ENCODE results near the gene MRPL9.
"Not testable (repeated sequence)": the region's sequence is repeated elsewhere in the genome, so short reads cannot be mapped to it uniquely, and the experiment has no call there.

The MRPL9 gene

DNA sequence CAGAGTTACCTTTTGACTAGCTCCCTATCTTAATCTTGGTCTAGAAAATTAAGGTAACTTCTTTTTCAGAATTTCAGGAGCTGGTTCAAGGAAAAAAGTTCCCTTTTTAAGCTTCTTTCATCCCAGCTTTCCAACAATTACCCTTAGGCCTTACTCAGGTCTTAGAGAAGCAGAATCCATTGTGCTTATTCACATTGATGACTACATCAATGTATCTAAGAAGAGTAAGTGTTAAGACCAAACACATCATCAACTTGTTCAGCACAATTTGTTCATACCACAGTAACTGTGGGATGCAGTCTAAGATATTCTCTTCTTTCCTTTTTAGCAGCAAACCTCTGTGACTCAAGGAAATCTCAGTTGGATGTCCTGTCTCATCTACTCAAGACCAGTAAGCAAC is 4.1 kb downstream of the MRPL9 start:
- DNase-seq (ENCODE audit: low read depth): no peak
- TF ChIP-seq, protein P1, sequence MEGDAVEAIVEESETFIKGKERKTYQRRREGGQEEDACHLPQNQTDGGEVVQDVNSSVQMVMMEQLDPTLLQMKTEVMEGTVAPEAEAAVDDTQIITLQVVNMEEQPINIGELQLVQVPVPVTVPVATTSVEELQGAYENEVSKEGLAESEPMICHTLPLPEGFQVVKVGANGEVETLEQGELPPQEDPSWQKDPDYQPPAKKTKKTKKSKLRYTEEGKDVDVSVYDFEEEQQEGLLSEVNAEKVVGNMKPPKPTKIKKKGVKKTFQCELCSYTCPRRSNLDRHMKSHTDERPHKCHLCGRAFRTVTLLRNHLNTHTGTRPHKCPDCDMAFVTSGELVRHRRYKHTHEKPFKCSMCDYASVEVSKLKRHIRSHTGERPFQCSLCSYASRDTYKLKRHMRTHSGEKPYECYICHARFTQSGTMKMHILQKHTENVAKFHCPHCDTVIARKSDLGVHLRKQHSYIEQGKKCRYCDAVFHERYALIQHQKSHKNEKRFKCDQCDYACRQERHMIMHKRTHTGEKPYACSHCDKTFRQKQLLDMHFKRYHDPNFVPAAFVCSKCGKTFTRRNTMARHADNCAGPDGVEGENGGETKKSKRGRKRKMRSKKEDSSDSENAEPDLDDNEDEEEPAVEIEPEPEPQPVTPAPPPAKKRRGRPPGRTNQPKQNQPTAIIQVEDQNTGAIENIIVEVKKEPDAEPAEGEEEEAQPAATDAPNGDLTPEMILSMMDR (IDR thresholded peaks at IDR 0.05; ENCODE audit: control insufficient read depth, extremely low read depth, insufficient read depth): no peak
- no peak overlapping the region for H3K4me3 ChIP-seq (ENCODE audit: low read depth, low read length)

DNA sequence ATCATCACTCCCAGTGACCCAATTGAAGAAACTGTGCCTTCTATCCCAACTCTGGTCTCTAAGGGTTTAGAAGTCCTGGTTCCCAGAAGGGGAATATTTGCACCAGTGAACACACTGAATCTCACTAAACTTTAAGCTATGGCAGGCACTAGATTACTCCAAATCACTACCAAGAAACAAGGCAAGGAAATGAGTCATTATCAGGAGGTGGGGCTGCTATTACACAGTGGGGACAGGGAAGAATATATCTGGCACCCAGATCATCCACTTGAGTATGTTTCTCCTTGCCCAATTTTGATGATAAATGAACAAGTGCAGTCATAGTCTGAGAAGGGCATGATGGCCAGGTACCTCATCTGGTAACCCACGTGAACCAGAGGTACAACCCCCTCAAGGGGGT is 7.0 kb downstream of the MRPL9 start:
- H3K4me3 ChIP-seq (ENCODE audit: low read depth, low read length): no peak overlapping the region
- no peak for DNase-seq (ENCODE audit: low read depth)
- TF ChIP-seq, protein P1 (IDR thresholded peaks at IDR 0.05; ENCODE audit: control insufficient read depth, extremely low read depth, insufficient read depth): no peak

DNA sequence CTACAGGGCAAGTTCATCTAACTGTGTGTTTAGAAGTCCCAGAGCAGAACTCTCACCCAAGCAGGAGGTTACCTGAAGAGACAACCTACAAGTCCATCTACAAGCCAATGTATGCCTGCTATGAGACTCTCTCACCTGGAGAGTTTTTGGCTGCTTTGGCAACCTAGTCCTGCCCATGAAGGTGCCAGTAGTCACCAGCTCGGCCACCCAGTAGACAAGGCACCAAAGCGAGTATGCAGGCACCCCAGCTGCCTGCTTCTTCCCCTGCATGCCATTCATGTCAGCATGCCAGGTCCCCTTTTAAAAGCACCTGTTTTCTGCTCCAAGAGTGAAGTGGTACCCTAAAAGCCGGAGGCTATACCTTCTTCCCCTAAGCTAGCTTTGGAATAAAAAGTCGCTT is 21.8 kb downstream of the MRPL9 start:
- no peak overlapping the region for H3K4me3 ChIP-seq (ENCODE audit: low read depth, low read length)
- TF ChIP-seq, protein P1 (IDR thresholded peaks at IDR 0.05; ENCODE audit: control insufficient read depth, extremely low read depth, insufficient read depth): no peak
- no peak for DNase-seq (ENCODE audit: low read depth)

DNA sequence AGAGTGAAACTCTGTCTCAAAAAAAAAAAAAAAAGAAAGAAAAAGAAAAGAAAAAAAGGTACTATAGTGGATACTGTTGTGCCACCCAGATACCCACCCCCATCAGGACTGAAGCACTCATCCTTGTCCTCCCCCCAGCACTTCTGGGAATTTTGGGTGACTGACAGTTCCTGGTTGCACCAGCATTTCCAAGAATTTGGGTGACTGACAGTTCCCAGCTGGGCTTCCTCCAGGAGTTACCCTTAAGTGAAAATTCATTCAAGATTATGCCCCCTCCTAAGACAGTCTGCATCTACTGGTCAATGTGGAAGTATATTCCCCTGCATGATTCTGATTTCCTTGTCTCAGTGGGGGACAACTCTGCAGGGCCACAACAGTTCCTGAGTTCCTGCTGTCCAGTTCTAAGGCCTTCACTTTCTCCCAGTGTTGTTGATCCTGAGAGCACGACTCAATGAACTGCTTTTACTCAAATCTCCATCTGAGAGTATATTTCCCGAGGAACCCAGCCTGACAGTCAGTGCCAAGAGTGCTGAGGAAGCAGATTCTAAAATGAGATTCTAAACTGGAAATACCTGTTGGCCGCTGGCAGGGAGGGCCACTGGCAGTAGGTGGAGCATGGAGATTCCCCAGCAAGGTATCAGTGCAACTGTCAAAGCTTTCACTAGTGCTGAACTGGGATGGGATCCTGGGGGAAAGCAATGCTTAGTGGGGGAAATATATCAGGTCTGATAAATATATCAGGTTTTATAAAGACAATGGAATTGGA is 23.5 kb downstream of the MRPL9 start:
- H3K4me3 ChIP-seq (ENCODE audit: low read depth, low read length): peak overlapping the region; percentile 29
- peak; percentile 93 for DNase-seq (ENCODE audit: low read depth)
- TF ChIP-seq, protein P1 (IDR thresholded peaks at IDR 0.05; ENCODE audit: control insufficient read depth, extremely low read depth, insufficient read depth): 0 out of 2 replicates have a peak, but pooled peaks have one; percentile 17

DNA sequence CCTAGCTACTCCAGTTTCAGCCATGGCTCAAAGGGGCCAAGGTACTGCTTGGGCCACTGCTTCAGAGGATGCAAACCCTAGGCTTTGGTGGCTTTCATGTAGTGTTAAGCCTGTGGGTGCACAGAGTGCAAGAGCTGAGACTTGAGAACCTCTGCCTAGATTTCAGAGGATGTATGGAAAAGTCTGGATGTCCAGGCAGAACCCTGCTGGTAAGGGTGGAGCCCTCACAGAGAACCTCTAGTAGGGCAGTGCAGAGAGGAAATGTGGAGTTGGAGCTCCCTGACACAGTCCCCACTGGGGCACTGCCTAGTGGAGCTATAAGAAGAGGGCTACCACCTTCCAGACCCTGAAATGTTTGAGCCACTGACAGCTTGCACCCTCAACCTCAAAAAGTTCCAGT is 25.8 kb downstream of the MRPL9 start:
- H3K4me3 ChIP-seq (ENCODE audit: low read depth, low read length): no peak overlapping the region
- DNase-seq (ENCODE audit: low read depth): no peak
- TF ChIP-seq, protein P1 (IDR thresholded peaks at IDR 0.05; ENCODE audit: control insufficient read depth, extremely low read depth, insufficient read depth): no peak

DNA sequence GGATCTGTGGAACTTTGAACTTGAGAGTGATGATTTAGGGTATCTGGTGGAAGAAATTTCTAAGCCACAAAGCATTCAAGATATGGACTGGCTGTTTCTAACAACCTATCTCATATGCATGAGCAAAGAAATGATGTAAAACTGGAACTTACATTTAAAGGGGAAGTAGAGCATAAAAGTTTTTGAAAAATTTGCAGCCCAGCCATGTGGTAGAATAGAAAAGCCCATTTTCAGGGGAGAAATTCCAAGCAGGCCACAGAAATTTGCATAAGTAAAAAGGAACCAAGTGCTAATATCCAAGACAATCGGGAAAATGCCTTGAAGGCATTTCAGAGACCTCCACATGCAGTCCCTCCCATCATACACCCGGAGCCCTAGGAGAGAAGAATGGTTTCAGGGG is 26.3 kb downstream of the MRPL9 start:
- H3K4me3 ChIP-seq (ENCODE audit: low read depth, low read length): no peak overlapping the region
- TF ChIP-seq, protein P1 (IDR thresholded peaks at IDR 0.05; ENCODE audit: control insufficient read depth, extremely low read depth, insufficient read depth): no peak
- DNase-seq (ENCODE audit: low read depth): no peak

DNA sequence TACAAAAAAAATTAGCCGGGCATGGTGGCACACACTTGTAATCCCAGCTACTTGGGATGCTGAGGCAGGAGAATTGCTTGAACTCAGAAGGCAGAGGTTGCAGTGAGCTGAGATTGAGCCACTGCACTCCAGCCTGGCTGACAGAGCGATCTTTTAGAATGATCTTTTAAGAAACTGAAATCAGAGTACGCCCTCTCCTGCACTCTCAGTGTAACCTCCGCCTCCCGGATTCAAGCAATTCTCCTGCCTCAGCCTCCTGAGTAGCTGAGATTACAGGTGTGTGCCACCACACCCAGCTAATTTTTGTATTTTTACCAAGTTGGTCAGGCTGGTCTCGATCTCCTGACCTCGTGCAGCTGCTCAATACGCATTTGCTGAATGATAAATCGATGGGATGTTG is 29.3 kb downstream of the MRPL9 start:
- not testable (repeated sequence) for DNase-seq (ENCODE audit: low read depth); H3K4me3 ChIP-seq (ENCODE audit: low read depth, low read length)

Data from LNCaP clone FGC (cell line).